ENCODE data around the gene KRT8. TPM values are rescaled to one million over a fixed set of nuclear protein-coding genes. Genes with fewer than 3 reads are reported as not detected.

KRT8 gene
- total RNA-seq, 2 donors from 2014 or later = 199 to 271 TPM

GRCh38 chr12:52877242-52877641 lies 27.6 kb downstream of the KRT8 start:
- no peaks in the 10 kb centered on the region for H3K36me3 ChIP-seq
- H3K4me1 ChIP-seq = peaks cover 0 to 37% of the 10 kb centered on the region in 2 donors
- no peak for DNase-seq (ENCODE audit: low spot score)
- no peak overlapping the region for H3K27ac ChIP-seq
- H3K9me3 ChIP-seq = no peaks in the 10 kb centered on the region
- no peaks in the 10 kb centered on the region for H3K27me3 ChIP-seq
- no peak overlapping the region for H3K4me3 ChIP-seq
- TF ChIP-seq CTCF (IDR thresholded peaks at IDR 0.05) = no peak

DNA sequence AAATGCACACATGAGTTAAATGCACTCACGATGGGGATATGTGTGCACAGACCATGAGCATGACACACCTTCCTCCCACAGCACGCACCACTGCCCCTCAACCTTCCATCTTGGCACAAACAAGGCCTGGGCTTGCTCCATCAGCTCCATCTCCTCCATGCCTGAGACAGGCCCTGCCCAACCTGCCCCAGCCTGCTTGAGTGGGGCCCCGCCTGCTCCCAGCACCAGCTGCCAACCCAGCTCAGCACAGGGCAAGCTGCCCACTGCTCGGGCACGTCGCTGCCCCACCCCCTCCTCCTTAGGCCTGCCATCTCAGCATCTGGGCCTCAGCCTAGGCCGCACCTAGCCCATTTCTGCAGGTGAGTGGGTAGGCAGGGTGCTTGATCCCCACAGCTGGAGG lies 28.5 kb downstream of the KRT8 start:
- H3K9me3 ChIP-seq = no peaks in the 10 kb centered on the region
- peaks cover 0 to 45% of the 10 kb centered on the region in 2 donors for H3K4me1 ChIP-seq
- no peak for DNase-seq (ENCODE audit: low spot score)

DNA sequence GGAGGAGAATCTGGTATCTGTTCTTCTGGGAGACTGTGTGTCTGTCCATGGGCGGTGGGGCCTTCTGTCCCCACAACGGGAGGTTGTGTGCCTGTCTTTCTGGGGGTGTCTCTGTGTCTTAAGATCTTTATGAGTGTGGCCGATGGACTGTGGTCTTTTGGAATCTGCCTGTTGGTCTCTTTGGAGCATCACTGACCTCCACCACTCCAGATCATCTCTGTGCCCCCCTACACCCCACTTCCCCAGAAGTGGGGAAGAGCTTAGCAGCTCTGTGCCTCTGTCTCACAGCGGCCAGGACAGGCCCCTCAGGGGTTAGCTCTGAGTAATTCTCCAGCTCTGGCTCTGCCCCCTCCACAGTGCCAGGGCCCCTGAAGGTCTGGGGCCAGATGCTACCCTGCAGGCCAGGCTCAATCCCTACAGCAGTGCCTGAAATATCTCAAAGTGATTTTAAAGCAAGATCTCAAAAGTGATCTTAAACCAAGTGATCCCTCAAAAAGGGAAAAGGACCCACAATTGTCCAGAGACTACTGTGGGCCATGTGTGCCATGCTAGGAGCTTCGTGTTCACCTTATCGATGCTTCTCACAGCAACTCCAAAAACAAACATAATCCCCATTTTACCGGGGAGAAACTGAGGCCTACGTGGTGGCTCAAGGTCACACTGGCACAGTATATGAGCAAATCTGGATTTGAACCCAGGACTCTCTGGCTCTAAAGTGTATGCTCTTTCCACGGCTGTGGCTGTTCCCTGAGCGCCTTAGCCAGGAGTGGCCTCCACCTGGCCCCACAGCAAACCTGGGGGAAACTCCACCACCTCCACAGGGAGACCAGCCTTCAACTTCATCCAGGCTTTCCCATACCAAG lies 30.1 kb downstream of the KRT8 start:
- Histone ChIP-seq H3K27ac (peak overlapping the region; percentile 64 to 82), H3K9me3 (no peaks in the 10 kb centered on the region), H3K36me3 (no peaks in the 10 kb centered on the region), H3K27me3 (no peaks in the 10 kb centered on the region), H3K4me3 (peak overlapping the region; percentile 50), H3K4me1 (peaks cover 0 to 53% of the 10 kb centered on the region in 2 donors)
- peak in 1 of 2 donors; percentile 7 for TF ChIP-seq CTCF (IDR thresholded peaks at IDR 0.05)
- no peak for DNase-seq (ENCODE audit: low spot score)

More for the DNA sequence above, 28.5 kb downstream of the KRT8 start:
- H3K4me3 ChIP-seq = no peak overlapping the region
- TF ChIP-seq CTCF (IDR thresholded peaks at IDR 0.05) = no peak
- H3K27me3 ChIP-seq = no peaks in the 10 kb centered on the region
- no peak overlapping the region for H3K27ac ChIP-seq
- H3K36me3 ChIP-seq = no peaks in the 10 kb centered on the region

DNA sequence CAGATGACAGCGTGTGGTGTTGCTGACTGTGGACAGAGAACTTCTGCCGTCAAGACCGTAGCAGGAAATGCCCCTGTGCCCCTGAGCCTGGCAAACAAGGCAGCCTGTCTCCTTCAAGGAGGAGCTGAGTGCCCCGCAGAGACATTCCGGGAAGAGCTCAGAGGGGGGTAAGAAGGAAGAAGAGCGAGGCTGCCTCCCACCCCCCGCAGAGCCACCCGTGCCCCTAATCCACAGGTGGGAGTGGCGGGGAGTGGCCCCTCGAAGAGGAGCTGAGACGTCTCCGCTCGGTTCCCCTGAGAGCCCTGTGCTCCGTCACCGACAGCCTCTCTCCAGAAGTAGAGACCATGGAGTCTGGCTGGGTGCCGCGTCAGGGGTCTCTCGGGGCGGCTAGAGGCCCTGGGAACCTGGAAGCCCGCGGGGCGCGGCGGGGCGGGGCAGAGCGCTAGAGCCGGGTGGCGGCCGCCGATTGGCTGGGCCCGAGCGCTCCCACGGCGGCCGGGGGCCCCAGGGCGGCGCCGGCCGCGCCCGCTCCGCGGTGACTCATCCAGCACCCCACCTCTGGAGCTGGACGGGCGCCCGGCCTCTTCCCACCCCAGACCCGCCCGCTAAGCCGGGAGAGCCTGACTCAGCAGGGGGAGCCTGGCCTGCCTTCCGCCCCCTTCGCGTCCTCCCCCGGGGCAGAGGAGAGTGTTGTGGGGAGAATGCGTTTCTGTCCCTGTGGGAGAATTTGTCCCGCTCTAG lies 30.9 kb downstream of the KRT8 start:
- H3K9me3 ChIP-seq = no peaks in the 10 kb centered on the region
- DNase-seq (ENCODE audit: low spot score) = peak; percentile 90
- no peaks in the 10 kb centered on the region for H3K27me3 ChIP-seq
- peak overlapping the region; percentile 65 to 82 for H3K27ac ChIP-seq
- H3K36me3 ChIP-seq = no peaks in the 10 kb centered on the region
- H3K4me1 ChIP-seq = peaks cover 0 to 45% of the 10 kb centered on the region in 2 donors
- peak overlapping the region; percentile 50 for H3K4me3 ChIP-seq
- no peak for TF ChIP-seq CTCF (IDR thresholded peaks at IDR 0.05)

GRCh38 chr12:52873513-52873831 lies 31.4 kb downstream of the KRT8 start:
- no peaks in the 10 kb centered on the region for H3K9me3 ChIP-seq
- H3K4me3 ChIP-seq = peak overlapping the region in 1 of 2 donors; percentile 50
- H3K4me1 ChIP-seq = peaks cover 0 to 42% of the 10 kb centered on the region in 2 donors
- H3K27ac ChIP-seq = peak overlapping the region; percentile 65 to 82
- H3K27me3 ChIP-seq = no peaks in the 10 kb centered on the region
- no peak for TF ChIP-seq CTCF (IDR thresholded peaks at IDR 0.05)
- H3K36me3 ChIP-seq = no peaks in the 10 kb centered on the region
- DNase-seq (ENCODE audit: low spot score) = no peak
